Heart right ventricle (tissue), 16 donors: ENCODE data around the gene NPAS3. TPM values are rescaled to one million over a fixed set of nuclear protein-coding genes. Genes with fewer than 3 reads are reported as not detected.

Experiments used
- ATAC-seq, 8 donors: fragments of 200-7000 bp; cut with Tn5 transposase; one replicate each; pipeline ENCODE4 v1.9.1; 2020; ENCODE audit warnings: mild to moderate bottlenecking in 8 of 8, moderate library complexity in 8 of 8, moderate number of reproducible peaks in 1 of 8
- DNase-seq, 2 donors: peaks; one replicate each; pipeline ENCODE4 v3.0.0-alpha.2; 2020
- H3K27ac ChIP-seq, 10 donors: fragments of 200-600 bp; sonication (generic) in 2 of 10; one replicate each; pipeline versions ENCODE4 v1.5.0 to v1.8.0; 2020 to 2022; ENCODE audit warnings: mild to moderate bottlenecking in 3 of 10
- H3K27me3 ChIP-seq, 7 donors: fragments of 200-600 bp; one replicate each; pipeline ENCODE4 v1.8.0; 2021 to 2022; ENCODE audit warnings: mild to moderate bottlenecking in 2 of 7
- H3K36me3 ChIP-seq, 9 donors: fragments of 200-600 bp; sonication (generic) in 1 of 9; one replicate each; pipeline versions ENCODE4 v1.5.0 to v1.8.0; 2020 to 2022; ENCODE audit warnings: mild to moderate bottlenecking in 2 of 9
- H3K4me1 ChIP-seq, 9 donors: fragments of 200-600 bp; sonication (generic) in 1 of 9; one replicate each; pipeline versions ENCODE4 v1.5.0 to v1.8.0; 2020 to 2022; ENCODE audit warnings: mild to moderate bottlenecking in 4 of 9
- H3K4me3 ChIP-seq, 10 donors: fragments of 200-600 bp; sonication (generic) in 2 of 10; one replicate each; pipeline versions ENCODE4 v1.5.0 to v1.8.0; 2020 to 2022; ENCODE audit warnings: mild to moderate bottlenecking in 7 of 10, moderate library complexity in 2 of 10
- H3K9me3 ChIP-seq, 11 donors: fragments of 200-600 bp in 10 of 11; sonication (generic) in 2 of 11; one replicate each; pipeline versions ENCODE4 v1.5.0 to v1.8.0; 2013 to 2022; ENCODE audit warnings: mild to moderate bottlenecking in 2 of 11, control low read depth in 1 of 11, moderate library complexity in 1 of 11
- WGBS, 2 donors: extraction: QIAGEN DNeasy Blood & Tissue Kit; methylation state at CpG; one replicate each; pipeline ENCODE4 v1.1.7; 2013; ENCODE audit warnings: inconsistent platforms in 1 of 2; 5-methylcytosine and 5-hydroxymethylcytosine counted together
- intact Hi-C, 10 donors: fragments of 100-400 bp; cut with DNase I; formaldehyde crosslinking; loops; one replicate each; pipeline versions ENCODE4 v1.11.1 to v1.14.2; 2022
- polyA plus RNA-seq, 2 donors: library from polyadenylated mRNA; stranded (reverse); fragments of 200-250 nt; gene quantifications; one replicate each; pipeline ENCODE4 v1.2.3, GENCODE V29; 2013
- total RNA-seq, 10 donors: library from RNA; stranded (reverse); fragmentation: NEBNext Ultra II Directional in 3 of 10; extraction: Animal tissue kit (Norgen Biotek cat#: 25700) in 3 of 10; gene quantifications; one replicate each; pipeline versions ENCODE4 v1.2.1 to v1.2.4, GENCODE V29; 2021 to 2023
- TF ChIP-seq, protein P1 (sequence below), 9 donors: fragments of 200-600 bp; sonication (generic) in 2 of 9; IDR thresholded peaks; one replicate each; pipeline versions ENCODE4 v1.5.0 to v1.8.0; 2021 to 2022; ENCODE audit warnings: antibody characterized with exemption in 9 of 9, mild to moderate bottlenecking in 5 of 9, moderate library complexity in 1 of 9
- donor health status: Arrhythmogenic right ventricular cardiomyopathy.
- donor health status: ischemic (EF 13 %, LVEDD 7.1; RV severe dilation, severe dysfunction).
- donor health status: healthy with polysubstance abuse.
- donor health status: DM: no; HTN: yes; CAD: no.
- donor health status: DM: no; HTN: no; CAD: no.
- donor health status: ischemic (EF 25% LVEDD 6.9; RV normal size, moderate dysfunction).
- donor health status: ischemic (EF 25% LVEDD 5.7; RV mildly dilated, moderate dysfunction).
- donor health status: healthy.
- donor health status: DM: yes; HTN: yes; CAD: no.
- donor health status: Ischemic cardiomyopathy.
- donor health status: ischemic (EF 35%, LVEDD 5.7; RV mildly dilated, moderate dysfunction).
- donor health status: nonischemic (EF 11% LVEDD 7.7; RV severe dilation, severe dysfunction).
- donor health status: DM: yes; HTN: yes; CAD: no.
- donor health status: PGD.
- donor health status: ischemic (EF 29% LVEDD 5.4; RV normal size, mild dysfunction).
- donor health status: nonischemic (EF 23%, LVEDD 6.1; RV moderate dilation, normal function).

The NPAS3 gene
- total and polyA plus RNA-seq, 12 donors = 0.12 to 2.8 (median 0.99) TPM

DNA sequence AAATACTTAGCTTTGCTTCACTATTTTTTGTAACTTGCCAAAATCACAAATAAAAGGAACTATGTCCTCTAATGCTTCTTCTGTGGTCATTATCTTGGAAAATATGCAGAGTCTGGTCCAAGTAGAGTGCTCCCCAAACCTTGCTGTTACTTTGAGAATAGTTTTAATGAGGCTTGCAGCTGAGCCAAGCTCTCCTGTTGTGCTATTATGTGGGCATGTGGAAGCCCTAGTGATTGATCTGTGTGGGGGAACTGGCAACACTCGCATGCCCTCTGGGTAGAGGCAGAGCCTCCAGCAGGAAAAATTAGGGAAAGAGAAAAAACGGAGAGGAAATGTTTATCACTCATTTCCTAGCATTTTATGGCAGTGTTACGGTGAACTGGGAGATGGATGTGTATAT is 539.1 kb downstream of the NPAS3 start:
- ATAC-seq (no peak), DNase-seq (no peak)
- 76 to 83% methylated on average over 3 of the region's 3 CpGs for WGBS, 2 donors
- TF ChIP-seq, protein P1, sequence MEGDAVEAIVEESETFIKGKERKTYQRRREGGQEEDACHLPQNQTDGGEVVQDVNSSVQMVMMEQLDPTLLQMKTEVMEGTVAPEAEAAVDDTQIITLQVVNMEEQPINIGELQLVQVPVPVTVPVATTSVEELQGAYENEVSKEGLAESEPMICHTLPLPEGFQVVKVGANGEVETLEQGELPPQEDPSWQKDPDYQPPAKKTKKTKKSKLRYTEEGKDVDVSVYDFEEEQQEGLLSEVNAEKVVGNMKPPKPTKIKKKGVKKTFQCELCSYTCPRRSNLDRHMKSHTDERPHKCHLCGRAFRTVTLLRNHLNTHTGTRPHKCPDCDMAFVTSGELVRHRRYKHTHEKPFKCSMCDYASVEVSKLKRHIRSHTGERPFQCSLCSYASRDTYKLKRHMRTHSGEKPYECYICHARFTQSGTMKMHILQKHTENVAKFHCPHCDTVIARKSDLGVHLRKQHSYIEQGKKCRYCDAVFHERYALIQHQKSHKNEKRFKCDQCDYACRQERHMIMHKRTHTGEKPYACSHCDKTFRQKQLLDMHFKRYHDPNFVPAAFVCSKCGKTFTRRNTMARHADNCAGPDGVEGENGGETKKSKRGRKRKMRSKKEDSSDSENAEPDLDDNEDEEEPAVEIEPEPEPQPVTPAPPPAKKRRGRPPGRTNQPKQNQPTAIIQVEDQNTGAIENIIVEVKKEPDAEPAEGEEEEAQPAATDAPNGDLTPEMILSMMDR (IDR thresholded peaks at IDR 0.05) = no peak
- Histone ChIP-seq H3K4me1 (no peaks in the 10 kb centered on the region), H3K27me3 (no peaks in the 10 kb centered on the region), H3K4me3 (no peak overlapping the region), H3K36me3 (no peaks in the 10 kb centered on the region), H3K9me3 (no peaks in the 10 kb centered on the region), H3K27ac (no peak overlapping the region)
- intact Hi-C loops = loop anchor here in 2 of 10 donors (5.0 to 10.0 kb wide), 2 partner anchors 307 to 315 kb away; no protein-coding TSS in a partner anchor

DNA sequence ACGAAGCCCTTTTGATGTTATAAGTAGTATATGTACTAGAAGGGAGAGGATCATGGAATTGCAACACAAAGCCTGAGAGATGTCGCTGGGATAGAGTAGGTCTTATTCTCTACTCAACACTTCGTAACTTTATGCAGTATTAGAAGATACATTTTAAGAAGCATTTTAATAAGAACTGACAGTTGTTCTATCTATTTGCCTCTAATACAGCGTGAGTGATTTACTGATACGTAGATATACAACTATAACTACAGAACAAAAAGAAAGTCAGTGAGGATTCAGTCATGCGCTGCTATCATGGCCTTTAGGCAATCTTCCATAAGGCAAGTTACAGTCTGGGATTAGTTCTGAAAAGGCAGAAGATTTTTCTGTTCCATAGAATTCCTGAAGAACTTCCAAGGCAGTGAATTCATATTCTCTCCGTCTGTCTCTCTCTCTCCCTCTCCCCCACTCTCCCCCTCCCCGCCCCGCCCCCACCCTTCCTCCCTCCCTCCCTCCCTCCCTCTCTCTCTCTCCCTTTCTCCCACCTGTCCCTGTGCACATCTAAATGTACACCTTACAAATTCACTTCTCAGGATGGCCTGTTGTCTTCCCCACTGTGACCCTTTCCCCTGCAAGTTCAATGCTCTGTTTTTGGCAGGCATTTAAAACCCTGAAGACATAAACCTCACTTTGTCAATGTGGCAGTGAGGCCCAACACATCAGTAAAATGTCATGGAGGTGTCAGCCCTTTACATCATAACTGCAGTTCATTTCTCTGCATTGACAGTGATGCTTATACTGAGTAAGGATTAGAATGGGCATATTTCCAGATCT is 541.6 kb downstream of the NPAS3 start:
- Histone ChIP-seq H3K27me3 (no peaks in the 10 kb centered on the region), H3K9me3 (no peaks in the 10 kb centered on the region), H3K4me1 (peaks cover 0 to 7% (median 0%) of the 10 kb centered on the region in 9 donors), H3K4me3 (no peak overlapping the region), H3K27ac (no peak overlapping the region), H3K36me3 (no peaks in the 10 kb centered on the region)
- DNase-seq (no peak), ATAC-seq (no peak)
- TF ChIP-seq, protein P1 (IDR thresholded peaks at IDR 0.05) = no peak
- intact Hi-C loops = no loop called here
- WGBS, 2 donors = 78 to 83% methylated on average over 9 of the region's 9 CpGs

DNA sequence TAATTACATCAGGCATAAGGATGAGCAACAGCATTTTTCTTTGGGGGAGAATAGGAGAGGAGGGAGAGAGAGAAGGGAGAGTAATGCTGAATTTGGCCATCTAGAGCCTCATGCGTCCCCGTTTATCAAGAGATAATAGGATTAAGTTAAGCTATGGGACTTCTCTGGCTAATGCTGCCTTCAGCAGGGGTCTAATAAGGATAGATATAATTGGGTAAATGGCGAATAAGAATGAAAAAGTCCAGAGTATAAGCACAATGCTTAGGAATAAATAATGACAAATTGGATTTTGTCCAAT is 542.2 kb downstream of the NPAS3 start:
- no peak overlapping the region for H3K27ac ChIP-seq
- no peak for ATAC-seq
- TF ChIP-seq, protein P1 (IDR thresholded peaks at IDR 0.05) = no peak
- intact Hi-C loops = no loop called here
- peaks cover 0 to 7% (median 0%) of the 10 kb centered on the region in 9 donors for H3K4me1 ChIP-seq
- no peak for DNase-seq
- no peak overlapping the region for H3K4me3 ChIP-seq
- H3K9me3 ChIP-seq = no peaks in the 10 kb centered on the region
- H3K27me3 ChIP-seq = no peaks in the 10 kb centered on the region
- WGBS, 2 donors = 87 to 88% methylated on average over 3 of the region's 3 CpGs
- no peaks in the 10 kb centered on the region for H3K36me3 ChIP-seq

DNA sequence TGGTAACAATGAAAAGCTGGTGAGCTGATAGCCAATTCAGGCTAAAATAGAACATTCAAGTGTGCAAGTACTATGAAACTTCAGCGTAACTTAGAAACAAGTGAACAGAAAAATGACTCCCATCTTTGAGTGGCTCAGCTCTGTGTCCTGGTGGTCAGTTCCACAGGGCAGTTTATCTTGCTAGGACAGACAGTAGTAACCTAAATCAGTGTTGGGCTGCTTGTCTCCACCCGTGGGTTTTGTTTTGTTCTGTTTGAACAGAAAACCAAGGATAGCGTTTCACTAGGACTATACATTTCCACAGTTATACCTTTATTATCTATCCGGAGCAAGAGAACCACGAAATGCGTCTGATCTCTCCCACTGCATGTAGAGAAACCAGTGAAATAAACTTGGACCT is 544.4 kb downstream of the NPAS3 start:
- ATAC-seq (no peak), DNase-seq (no peak)
- Histone ChIP-seq H3K36me3 (no peaks in the 10 kb centered on the region), H3K27ac (no peak overlapping the region), H3K9me3 (no peaks in the 10 kb centered on the region), H3K4me3 (no peak overlapping the region), H3K4me1 (peaks cover 0 to 7% (median 0%) of the 10 kb centered on the region in 9 donors), H3K27me3 (no peaks in the 10 kb centered on the region)
- intact Hi-C loops = no loop called here
- whole genome bisulfite sequencing, 2 donors = 89 to 94% methylated on average over 6 of the region's 6 CpGs
- TF ChIP-seq, protein P1 (IDR thresholded peaks at IDR 0.05) = no peak
